Adrenal gland (tissue), 5 donors: ENCODE measurements around the gene NPR2.

Source experiments
- CTCF ChIP-seq, 6 experiments: fragments of 450-650 bp in 4 of 6; fragments of 200-600 bp in 2 of 6; sonication (generic) in 1 of 6; IDR thresholded peaks; 1 replicate in 5 of 6; 2 replicates in 1 of 6; pipeline versions ENCODE4 v1.5.1 to v1.8.0; 2016 to 2021; ENCODE audit warnings: antibody characterized with exemption in 6 of 6, mild to moderate bottlenecking in 2 of 6, moderate library complexity in 1 of 6
- POLR2A ChIP-seq, 2 donors: fragments of 450-650 bp; IDR thresholded peaks; one replicate each; pipeline ENCODE4 v1.6.1; 2017; ENCODE audit warnings: antibody characterized with exemption in 2 of 2, mild to moderate bottlenecking in 2 of 2, moderate library complexity in 1 of 2
- donor health status: DM: no; HTN: no; CAD: no.

- TF ChIP-seq POLR2A (IDR thresholded peaks at IDR 0.05) (no peak), CTCF (IDR thresholded peaks at IDR 0.05) (no peak)
Measured at GRCh38 chr9:35745569-35745968, 45.8 kb upstream of the NPR2 start.
